Esophagus squamous epithelium (tissue), 5 donors: ENCODE results near the gene KRTAP10-2. TPM values are rescaled to one million over a fixed set of nuclear protein-coding genes. Genes with fewer than 3 reads are reported as not detected.

Source experiments
- DNase-seq: peaks from one replicate; lab custom pipeline; 2025; lab: John Stamatoyannopoulos, UW
- H3K27ac ChIP-seq, 4 donors: fragments of 200-600 bp; sonication (generic); one replicate each; pipeline ENCODE4 v1.5.1; 2016 to 2019; ENCODE audit warnings: mild to moderate bottlenecking in 1 of 4
- H3K27me3 ChIP-seq, 4 donors: fragments of 200-600 bp; sonication (generic); 1 replicate in 3 of 4; 2 replicates in 1 of 4; pipeline versions ENCODE4 v1.5.1 to v1.6.0; 2017 to 2021; ENCODE audit warnings: antibody characterized with exemption in 1 of 4
- H3K36me3 ChIP-seq, 3 donors: fragments of 200-600 bp; sonication (generic); one replicate each; pipeline ENCODE4 v1.5.1; 2016 to 2019
- H3K4me1 ChIP-seq, 3 donors: fragments of 200-600 bp; sonication (generic); one replicate each; pipeline ENCODE4 v1.5.1; 2017 to 2019
- H3K4me3 ChIP-seq, 4 donors: fragments of 200-600 bp; sonication (generic); 1 replicate in 3 of 4; 2 replicates in 1 of 4; pipeline ENCODE4 v1.5.1; 2016 to 2019; ENCODE audit warnings: mild to moderate bottlenecking in 2 of 4, moderate library complexity in 1 of 4
- H3K9me3 ChIP-seq, 3 donors: fragments of 200-600 bp; sonication (generic); one replicate each; pipeline ENCODE4 v1.5.1; 2016 to 2019
- POLR2A ChIP-seq, 4 donors: fragments of 450-650 bp; IDR thresholded peaks; one replicate each; pipeline ENCODE4 v1.6.1; 2017; ENCODE audit warnings: antibody characterized with exemption in 4 of 4, mild to moderate bottlenecking in 4 of 4, moderate library complexity in 3 of 4
- WGBS, 2 donors: methylation state at CpG; one replicate each; pipeline ENCODE4 v1.1.5; 2018; 5-methylcytosine and 5-hydroxymethylcytosine counted together
- intact Hi-C: fragments of 100-400 bp; cut with DNase I; formaldehyde crosslinking; loops from one replicate; pipeline ENCODE4 v1.15.0; 2022
- total RNA-seq, 4 donors: library from RNA; depleted of rRNA; stranded (reverse); fragments of >200 nt; gene quantifications; one replicate each; pipeline ENCODE4 v1.1.0, GENCODE V29; 2016
- TF ChIP-seq, protein P1 (sequence below), 6 experiments: fragments of 450-650 bp in 4 of 6; fragments of 200-600 bp in 2 of 6; sonication (generic) in 2 of 6; IDR thresholded peaks; one replicate each; pipeline ENCODE4 v1.5.1; 2016 to 2019; ENCODE audit warnings: antibody characterized with exemption in 6 of 6, mild to moderate bottlenecking in 4 of 6, moderate library complexity in 4 of 6
- donor health status: DM: yes; HTN: yes; CAD: no.

Gene KRTAP10-2
- total RNA-seq, 4 donors from 2014 or later, result not detected

DNA sequence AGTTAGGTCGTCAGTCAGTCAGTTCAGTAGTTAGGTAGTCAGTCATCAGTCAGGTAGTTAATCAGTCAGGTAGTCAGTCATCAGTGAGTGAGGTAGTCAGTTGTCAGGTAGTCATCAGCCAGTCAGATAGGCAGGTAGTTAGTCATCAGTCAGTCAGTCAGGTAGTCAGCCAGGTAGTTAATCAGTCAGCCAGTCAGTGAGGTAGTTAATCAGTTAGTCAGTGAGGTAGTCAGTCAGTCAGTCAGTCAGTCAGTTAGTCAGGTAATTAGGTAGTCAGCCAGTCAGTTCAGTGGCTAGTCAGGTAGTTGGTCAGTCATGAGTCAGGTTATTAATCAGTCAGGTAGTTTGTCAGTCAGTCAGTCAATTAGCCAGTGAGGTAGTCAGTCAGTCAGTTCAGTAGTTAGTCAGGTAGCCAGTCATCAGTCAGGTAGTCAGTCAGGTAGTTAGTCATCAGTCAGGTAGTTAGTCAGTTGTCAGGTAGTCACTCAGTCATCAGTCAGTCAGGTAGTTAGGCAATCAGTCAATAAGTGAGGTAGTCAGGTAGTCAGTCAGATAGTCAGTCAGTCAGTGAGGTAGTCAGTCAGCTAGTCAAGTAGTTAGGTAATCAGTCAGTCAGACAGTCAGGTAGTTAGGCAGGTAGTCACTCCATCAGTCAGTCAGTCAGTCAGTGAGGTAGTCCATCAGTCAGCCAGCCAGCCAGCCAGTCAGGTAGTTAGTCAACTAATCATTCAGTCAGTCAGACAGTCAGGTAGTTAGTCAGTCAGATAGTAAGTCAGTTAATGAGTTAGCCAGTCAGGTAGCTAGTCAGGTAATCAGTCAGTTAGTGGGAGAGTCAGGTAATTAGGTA is 27.5 kb downstream of the KRTAP10-2 start:
- Histone ChIP-seq H3K27ac (no peak overlapping the region), H3K4me1 (no peaks in the 10 kb centered on the region), H3K27me3 (peaks cover 0 to 23% (median 0%) of the 10 kb centered on the region in 4 donors), H3K36me3 (no peaks in the 10 kb centered on the region), H3K4me3 (no peak overlapping the region), H3K9me3 (no peaks in the 10 kb centered on the region)
- intact Hi-C loops, result no loop called here
- DNase-seq, result no peak
- whole genome bisulfite sequencing, 2 donors, result 70 to 100% methylated on average over 1 of the region's 1 CpG
- no peak for TF ChIP-seq POLR2A (IDR thresholded peaks at IDR 0.05)
- TF ChIP-seq, protein P1, sequence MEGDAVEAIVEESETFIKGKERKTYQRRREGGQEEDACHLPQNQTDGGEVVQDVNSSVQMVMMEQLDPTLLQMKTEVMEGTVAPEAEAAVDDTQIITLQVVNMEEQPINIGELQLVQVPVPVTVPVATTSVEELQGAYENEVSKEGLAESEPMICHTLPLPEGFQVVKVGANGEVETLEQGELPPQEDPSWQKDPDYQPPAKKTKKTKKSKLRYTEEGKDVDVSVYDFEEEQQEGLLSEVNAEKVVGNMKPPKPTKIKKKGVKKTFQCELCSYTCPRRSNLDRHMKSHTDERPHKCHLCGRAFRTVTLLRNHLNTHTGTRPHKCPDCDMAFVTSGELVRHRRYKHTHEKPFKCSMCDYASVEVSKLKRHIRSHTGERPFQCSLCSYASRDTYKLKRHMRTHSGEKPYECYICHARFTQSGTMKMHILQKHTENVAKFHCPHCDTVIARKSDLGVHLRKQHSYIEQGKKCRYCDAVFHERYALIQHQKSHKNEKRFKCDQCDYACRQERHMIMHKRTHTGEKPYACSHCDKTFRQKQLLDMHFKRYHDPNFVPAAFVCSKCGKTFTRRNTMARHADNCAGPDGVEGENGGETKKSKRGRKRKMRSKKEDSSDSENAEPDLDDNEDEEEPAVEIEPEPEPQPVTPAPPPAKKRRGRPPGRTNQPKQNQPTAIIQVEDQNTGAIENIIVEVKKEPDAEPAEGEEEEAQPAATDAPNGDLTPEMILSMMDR (IDR thresholded peaks at IDR 0.05), result no peak

DNA sequence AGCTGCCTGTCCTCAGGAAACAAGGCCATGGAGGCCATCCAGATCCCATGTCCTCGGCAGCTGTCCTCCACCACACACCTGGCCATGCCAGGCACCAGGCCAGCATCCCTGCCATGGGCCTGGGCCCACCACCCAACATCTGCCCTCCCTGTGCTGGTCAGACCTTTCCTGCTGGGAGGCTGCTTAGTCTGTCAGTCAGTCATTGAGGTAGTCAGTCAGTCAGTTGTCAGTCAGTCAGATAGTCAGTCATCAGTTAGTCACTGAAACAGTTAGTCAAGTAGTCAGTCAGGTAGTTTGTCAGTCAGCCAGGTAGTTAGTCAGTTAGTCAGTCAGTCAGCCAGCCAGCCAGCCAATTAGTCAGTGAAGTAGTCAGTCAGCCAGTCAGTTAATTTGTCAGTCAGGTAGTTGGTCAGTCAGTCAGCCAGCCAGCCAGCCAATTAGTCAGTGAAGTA is 28.5 kb downstream of the KRTAP10-2 start:
- no peaks in the 10 kb centered on the region for H3K36me3 ChIP-seq
- intact Hi-C loops, result no loop called here

DNA sequence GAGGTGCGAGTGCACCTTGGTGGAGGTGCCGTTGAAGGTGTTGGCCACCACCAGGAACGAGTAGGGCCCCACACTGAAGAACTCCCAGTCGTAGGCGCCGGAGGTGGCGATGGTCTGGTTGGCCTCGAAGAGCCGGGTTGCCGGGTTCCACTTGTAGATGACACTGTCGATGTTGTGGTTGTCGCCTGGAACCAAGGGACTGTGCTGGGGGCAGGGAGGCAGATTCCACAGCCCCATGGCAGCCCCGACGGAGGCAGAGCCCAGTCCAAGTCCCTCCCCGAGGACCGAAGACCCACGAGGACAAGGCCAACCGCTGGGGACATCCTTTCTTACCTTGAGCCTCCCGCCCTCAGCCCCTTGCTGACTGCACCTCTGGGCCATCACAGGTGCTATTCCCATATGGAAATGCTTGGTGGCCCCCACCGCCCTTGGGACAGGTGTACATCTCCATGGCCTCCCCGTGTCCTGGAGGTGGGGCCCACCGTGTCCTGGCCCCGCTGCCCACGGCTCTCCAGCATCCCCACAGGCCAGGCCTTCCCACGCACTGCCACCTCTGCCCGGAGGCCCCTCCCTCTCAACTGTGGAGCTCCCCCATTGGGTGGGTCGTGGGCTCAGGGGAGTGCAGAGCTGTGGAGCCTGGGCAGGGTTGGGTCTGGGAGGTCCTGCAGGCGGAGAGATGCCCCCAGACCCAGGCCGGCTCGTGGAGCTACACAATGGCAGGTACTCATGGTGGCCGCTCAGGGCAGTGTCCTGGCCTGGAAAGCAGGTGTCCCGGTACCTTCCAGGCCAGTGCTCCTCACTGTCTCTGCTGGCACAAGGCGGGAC is 29.2 kb downstream of the KRTAP10-2 start:
- Histone ChIP-seq H3K4me3 (no peak overlapping the region), H3K4me1 (no peaks in the 10 kb centered on the region), H3K27me3 (peaks cover 0 to 23% (median 0%) of the 10 kb centered on the region in 4 donors), H3K9me3 (no peaks in the 10 kb centered on the region), H3K36me3 (no peaks in the 10 kb centered on the region), H3K27ac (no peak overlapping the region)
- TF ChIP-seq, protein P1 (IDR thresholded peaks at IDR 0.05), result no peak
- intact Hi-C loops, result no loop called here
- DNase-seq, result no peak
- WGBS, 2 donors, result 88 to 89% methylated on average over 18 to 21 of the region's 33 CpGs

More for the DNA sequence above, 28.5 kb downstream of the KRTAP10-2 start:
- no peak overlapping the region for H3K4me3 ChIP-seq
- DNase-seq, result no peak
- peaks cover 0 to 23% (median 0%) of the 10 kb centered on the region in 4 donors for H3K27me3 ChIP-seq
- no peaks in the 10 kb centered on the region for H3K4me1 ChIP-seq
- no peak for TF ChIP-seq POLR2A (IDR thresholded peaks at IDR 0.05)
- TF ChIP-seq, protein P1 (IDR thresholded peaks at IDR 0.05), result no peak
- 83% methylated on average over 1 of the region's 1 CpG; no CpG with 5 or more reads in 1 of the 2 donors for WGBS, 2 donors
- no peaks in the 10 kb centered on the region for H3K9me3 ChIP-seq
- H3K27ac ChIP-seq, result no peak overlapping the region

DNA sequence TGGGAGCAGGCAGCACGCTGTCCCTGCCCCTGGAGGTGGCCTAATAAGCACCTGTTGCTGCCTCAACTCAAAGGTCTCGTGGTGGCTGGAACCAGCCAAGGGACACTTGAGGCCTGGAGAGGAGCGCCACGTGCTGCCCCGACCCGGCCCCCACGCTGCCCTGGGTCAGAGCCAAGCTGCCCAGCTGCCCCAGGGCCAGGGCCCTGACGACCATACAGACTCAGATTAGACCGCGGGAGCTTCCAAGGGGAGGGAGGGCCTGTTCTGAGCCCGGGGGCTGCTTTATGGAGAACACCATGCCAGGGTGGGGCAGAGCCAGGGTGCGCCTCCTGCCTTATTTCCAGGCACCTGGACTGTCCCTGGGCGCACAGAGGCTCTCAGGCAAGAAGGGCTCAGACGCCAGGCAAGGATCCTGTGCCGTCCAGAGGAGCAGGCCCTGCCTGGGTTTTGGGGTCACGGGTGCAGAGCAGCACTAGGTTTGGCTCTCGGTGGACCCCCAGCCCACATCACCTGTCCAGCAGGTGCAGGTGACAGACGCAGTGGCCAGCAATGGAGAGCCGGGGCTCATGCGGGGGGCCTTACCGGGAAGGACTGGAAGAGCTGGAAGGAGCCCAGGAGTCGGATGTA is 29.9 kb downstream of the KRTAP10-2 start:
- no peak for DNase-seq
- 85 to 89% methylated on average over 3 to 10 of the region's 22 CpGs for WGBS, 2 donors
- intact Hi-C loops, result no loop called here

More for the DNA sequence above, 29.9 kb downstream of the KRTAP10-2 start:
- no peak overlapping the region for H3K4me3 ChIP-seq
- H3K9me3 ChIP-seq, result no peaks in the 10 kb centered on the region
- no peaks in the 10 kb centered on the region for H3K4me1 ChIP-seq
- H3K36me3 ChIP-seq, result no peaks in the 10 kb centered on the region
- no peak overlapping the region for H3K27ac ChIP-seq
- TF ChIP-seq, protein P1 (IDR thresholded peaks at IDR 0.05), result no peak
- TF ChIP-seq POLR2A (IDR thresholded peaks at IDR 0.05), result no peak
- peaks cover 0 to 23% (median 0%) of the 10 kb centered on the region in 4 donors for H3K27me3 ChIP-seq
